ENCODE data around the gene LARP1B. TPM values are rescaled to one million over a fixed set of nuclear protein-coding genes. Genes with fewer than 3 reads are reported as not detected.
"Not testable (repeated sequence)": the region's sequence is repeated elsewhere in the genome, so short reads cannot be mapped to it uniquely, and the experiment has no call there.

Gene LARP1B
- polyA plus RNA-seq, 1 donor from 2014 or later, result 30.8 TPM

- no peak overlapping the region for H3K27ac ChIP-seq (ENCODE audit: low read length)
- H3K79me2 ChIP-seq (replicated peaks; ENCODE audit: insufficient read depth, low read length), result no peaks in the 10 kb centered on the region
- no peaks in the 10 kb centered on the region for H3K36me3 ChIP-seq (ENCODE audit: insufficient read depth, low read length)
- H3F3A ChIP-seq (ENCODE audit: insufficient read depth, low read length, poor library complexity, severe bottlenecking), result no peaks in the 10 kb centered on the region
- H3K9me3 ChIP-seq (ENCODE audit: low read length), result no peaks in the 10 kb centered on the region
- no peak overlapping the region for H2AFZ ChIP-seq (ENCODE audit: low read depth, low read length)
- no peak for TF ChIP-seq SMC3 (conservative IDR thresholded peaks at IDR 0.05; ENCODE audit: poor library complexity)
- no peak for TF ChIP-seq MXI1 (conservative IDR thresholded peaks at IDR 0.05; ENCODE audit: poor library complexity, severe bottlenecking)
- H3K9me2 ChIP-seq (ENCODE audit: insufficient read depth, low read length), result no peaks in the 10 kb centered on the region
- H4K20me1 ChIP-seq (ENCODE audit: insufficient read depth), result no peaks in the 10 kb centered on the region
- H3K9ac ChIP-seq (ENCODE audit: low read length), result no peak overlapping the region
- H3K27me3 ChIP-seq (ENCODE audit: insufficient read depth, low read depth, low read length), result no peaks in the 10 kb centered on the region
- H3K4me2 ChIP-seq (ENCODE audit: low read length), result no peak overlapping the region
- no peak overlapping the region for H3K4me3 ChIP-seq (ENCODE audit: low read length)
These were observed 183.3 kb downstream of the LARP1B start for GRCh38 chr4:128244379-128244778.

- not testable (repeated sequence) for H3K27ac ChIP-seq (ENCODE audit: low read length); H4K20me1 ChIP-seq (ENCODE audit: insufficient read depth); H3K36me3 ChIP-seq (ENCODE audit: insufficient read depth, low read length); H3K9ac ChIP-seq (ENCODE audit: low read length); H3K4me2 ChIP-seq (ENCODE audit: low read length); H2AFZ ChIP-seq (ENCODE audit: low read depth, low read length); H3F3A ChIP-seq (ENCODE audit: insufficient read depth, low read length, poor library complexity, severe bottlenecking); H3K4me3 ChIP-seq (ENCODE audit: low read length); H3K9me3 ChIP-seq (ENCODE audit: low read length); H3K9me2 ChIP-seq (ENCODE audit: insufficient read depth, low read length); H3K79me2 ChIP-seq (replicated peaks; ENCODE audit: insufficient read depth, low read length); H3K27me3 ChIP-seq (ENCODE audit: insufficient read depth, low read depth, low read length)
These were observed 184.3 kb downstream of the LARP1B start for GRCh38 chr4:128245391-128245790.

GRCh38 chr4:128247906-128248305 is 186.8 kb downstream of the LARP1B start:
- H3K4me3 ChIP-seq (ENCODE audit: low read length), result no peak overlapping the region
- no peaks in the 10 kb centered on the region for H3K27me3 ChIP-seq (ENCODE audit: insufficient read depth, low read depth, low read length)
- H3K9ac ChIP-seq (ENCODE audit: low read length), result no peak overlapping the region
- H3K9me3 ChIP-seq (ENCODE audit: low read length), result no peaks in the 10 kb centered on the region
- H3K27ac ChIP-seq (ENCODE audit: low read length), result no peak overlapping the region
- no peaks in the 10 kb centered on the region for H4K20me1 ChIP-seq (ENCODE audit: insufficient read depth)
- no peak for TF ChIP-seq RAD21 (conservative IDR thresholded peaks at IDR 0.05)
- no peak for TF ChIP-seq EP300 (conservative IDR thresholded peaks at IDR 0.05; ENCODE audit: poor library complexity, severe bottlenecking)
- no peak for TF ChIP-seq CTCF (IDR thresholded peaks at IDR 0.05; ENCODE audit: poor library complexity, severe bottlenecking)
- no peak for TF ChIP-seq MXI1 (conservative IDR thresholded peaks at IDR 0.05; ENCODE audit: poor library complexity, severe bottlenecking)
- TF ChIP-seq EZH2 (IDR thresholded peaks at IDR 0.05; ENCODE audit: borderline replicate concordance, insufficient read depth, low read length, poor library complexity, severe bottlenecking), result no peak
- TF ChIP-seq TAF1 (IDR thresholded peaks at IDR 0.05; ENCODE audit: low read depth), result no peak
- no peak for TF ChIP-seq REST (IDR thresholded peaks at IDR 0.05; ENCODE audit: borderline replicate concordance)
- TF ChIP-seq POLR2AphosphoS5 (IDR thresholded peaks at IDR 0.05), result no peak
- no peak for TF ChIP-seq SMC3 (conservative IDR thresholded peaks at IDR 0.05; ENCODE audit: poor library complexity)
- H3K4me2 ChIP-seq (ENCODE audit: low read length), result no peak overlapping the region
- no peaks in the 10 kb centered on the region for H3F3A ChIP-seq (ENCODE audit: insufficient read depth, low read length, poor library complexity, severe bottlenecking)
- H3K79me2 ChIP-seq (replicated peaks; ENCODE audit: insufficient read depth, low read length), result no peaks in the 10 kb centered on the region
- H2AFZ ChIP-seq (ENCODE audit: low read depth, low read length), result no peak overlapping the region
- no peaks in the 10 kb centered on the region for H3K36me3 ChIP-seq (ENCODE audit: insufficient read depth, low read length)
- H3K9me2 ChIP-seq (ENCODE audit: insufficient read depth, low read length), result no peaks in the 10 kb centered on the region
